ENCODE measurements around the gene MED17.

The MED17 gene

DNA sequence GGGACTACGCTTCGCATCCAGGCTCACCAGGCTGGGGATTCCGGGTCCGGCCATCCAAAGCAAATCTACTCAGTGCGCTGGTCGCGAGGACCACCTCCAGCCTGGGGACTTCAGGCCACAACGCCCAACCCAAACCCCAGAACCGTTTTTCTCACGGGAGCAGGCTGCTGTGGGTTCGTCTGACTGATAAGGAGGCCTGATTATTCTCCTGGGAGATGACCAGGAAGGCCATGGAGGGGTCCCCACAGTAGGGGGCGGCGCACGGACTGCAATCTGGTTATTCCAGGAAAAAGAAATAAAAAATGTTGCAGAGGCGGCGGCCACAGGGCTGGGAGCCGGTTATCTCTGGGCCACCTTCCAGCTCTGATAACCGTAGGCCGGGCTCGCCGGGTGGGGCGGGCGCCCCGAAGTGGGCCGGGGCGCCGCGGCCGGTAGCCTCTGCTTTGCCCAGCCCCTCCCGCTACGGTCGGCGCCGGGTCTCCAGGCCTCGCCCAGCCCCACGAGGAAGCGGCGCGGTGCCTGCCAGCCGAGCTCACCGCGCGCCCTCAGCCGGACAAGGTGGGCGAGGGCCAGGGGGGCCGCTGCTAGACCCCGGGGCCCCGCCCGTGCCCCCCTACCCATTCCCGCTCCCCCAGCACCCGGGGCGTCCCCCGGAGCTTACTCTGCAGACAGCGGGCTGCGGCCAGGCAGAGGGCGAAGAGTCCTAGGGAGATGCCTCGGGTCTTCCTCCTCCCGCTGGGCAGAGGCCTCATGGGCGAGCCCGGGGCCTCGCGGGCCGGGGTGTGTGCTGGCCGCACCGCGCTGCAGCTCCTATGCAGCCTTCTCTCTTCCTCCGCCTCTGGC is 65.9 kb downstream of the MED17 start:
- no peak for DNase-seq

DNA sequence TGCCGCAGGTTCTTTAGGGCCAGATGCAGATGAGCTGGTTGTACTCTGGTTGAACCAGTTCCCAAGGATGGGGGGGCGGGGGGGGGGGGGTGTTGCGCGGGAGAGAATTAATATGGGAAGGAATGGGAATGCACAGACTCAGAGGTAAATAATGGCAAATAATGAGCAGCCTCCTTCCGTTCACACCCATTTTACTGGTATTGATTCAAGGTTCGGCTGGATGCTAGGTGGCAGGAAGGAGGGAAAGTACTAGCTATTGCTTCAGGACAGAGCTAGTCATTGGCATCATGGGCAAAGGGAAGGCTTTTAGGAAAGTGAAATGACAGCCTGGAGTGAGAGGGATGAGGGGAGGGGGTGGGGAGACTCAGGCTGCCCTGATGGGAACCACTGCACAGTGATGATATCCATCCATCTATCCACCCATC is 66.5 kb downstream of the MED17 start, which contains the start of gene VSTM5:
Gene VSTM5, minus strand, starts transcription at position 25 of the 425 bp plus-strand sequence. CDS start 116 bp downstream, outside the sequence.
- peak; percentile 19 for DNase-seq

DNA sequence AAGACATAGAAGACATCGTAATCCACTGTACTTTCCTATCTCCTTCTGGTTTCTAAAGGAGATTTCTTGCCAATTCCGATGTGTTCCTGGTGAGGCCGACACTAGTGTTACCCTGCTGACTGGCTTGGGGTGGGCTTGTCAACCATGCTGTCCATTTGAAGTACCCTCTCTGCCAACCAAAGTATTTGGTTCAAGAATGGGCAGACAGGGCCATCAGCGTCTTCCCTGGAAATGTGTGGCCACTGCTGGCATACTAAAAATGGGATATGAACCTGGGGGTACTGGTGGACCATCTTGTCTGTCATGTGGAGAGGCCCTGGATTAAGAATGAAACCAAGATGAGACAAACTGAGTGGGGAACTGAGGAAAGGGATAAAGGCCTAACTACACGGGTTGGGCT is 68.2 kb downstream of the MED17 start:
- DNase-seq, result no peak

DNA sequence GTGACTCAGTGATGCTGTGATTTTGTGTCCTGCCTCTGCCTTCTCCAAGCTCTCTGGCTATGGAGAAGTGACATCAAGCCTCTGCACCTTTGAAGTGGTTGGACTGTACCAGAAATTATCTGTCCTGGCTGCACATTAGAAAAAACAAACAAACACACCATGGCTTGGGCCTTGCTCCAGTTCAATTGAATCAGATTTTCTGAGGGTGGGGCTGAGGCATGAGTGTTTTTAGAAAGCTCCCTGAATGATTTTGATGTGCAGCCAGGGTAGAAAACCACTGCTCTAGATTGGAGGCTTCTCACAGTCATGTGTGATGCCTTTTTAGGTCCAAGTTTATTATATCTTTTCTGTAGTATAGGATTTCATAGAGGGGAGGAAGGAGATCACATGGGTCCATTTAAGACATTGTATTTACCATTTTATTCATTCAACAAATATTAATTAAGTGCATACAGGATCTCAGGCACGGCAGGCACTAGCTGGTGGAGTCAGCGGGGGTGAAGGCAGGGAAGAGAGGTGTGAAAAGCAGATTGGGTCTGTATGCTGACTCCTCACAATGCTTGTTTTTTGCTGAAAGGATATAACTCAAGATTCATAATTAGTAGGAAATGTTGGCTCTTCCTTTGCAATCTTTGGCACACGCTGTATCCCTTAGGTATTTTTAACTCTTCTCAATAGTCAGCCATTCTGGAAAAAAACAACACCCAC is 73.5 kb downstream of the MED17 start:
- DNase-seq, result peak; percentile 63

DNA sequence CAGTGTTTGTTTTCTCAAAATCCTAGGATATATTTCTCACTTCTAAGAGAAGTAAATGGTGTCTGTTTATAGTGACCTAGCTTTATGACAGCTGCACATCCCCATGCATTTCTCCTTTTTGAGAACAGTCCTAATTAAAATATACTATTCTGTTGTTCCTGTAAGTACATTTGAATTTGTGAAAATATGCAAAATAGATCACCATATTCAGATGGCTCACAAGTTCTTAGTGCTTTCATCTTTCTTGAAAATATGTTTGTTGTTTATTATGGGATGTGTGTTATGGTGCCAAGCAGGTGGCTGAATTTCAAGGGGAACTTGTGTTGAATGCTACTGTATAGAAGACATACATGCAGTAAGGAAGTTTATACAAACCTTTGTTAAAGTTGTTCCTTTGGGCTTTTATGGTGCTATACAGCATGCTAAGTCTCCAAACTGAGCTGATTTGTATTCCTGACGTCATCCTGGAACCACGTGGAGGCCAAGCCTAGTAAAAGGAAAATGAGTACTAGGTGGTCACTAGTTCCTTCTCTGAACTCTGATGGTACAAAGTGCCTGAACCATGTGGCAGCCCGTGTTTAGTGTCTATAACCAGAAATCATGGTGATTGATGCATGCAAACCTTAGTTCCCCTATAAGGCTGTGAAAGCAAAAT is 74.2 kb downstream of the MED17 start:
- DNase-seq, result no peak

DNA sequence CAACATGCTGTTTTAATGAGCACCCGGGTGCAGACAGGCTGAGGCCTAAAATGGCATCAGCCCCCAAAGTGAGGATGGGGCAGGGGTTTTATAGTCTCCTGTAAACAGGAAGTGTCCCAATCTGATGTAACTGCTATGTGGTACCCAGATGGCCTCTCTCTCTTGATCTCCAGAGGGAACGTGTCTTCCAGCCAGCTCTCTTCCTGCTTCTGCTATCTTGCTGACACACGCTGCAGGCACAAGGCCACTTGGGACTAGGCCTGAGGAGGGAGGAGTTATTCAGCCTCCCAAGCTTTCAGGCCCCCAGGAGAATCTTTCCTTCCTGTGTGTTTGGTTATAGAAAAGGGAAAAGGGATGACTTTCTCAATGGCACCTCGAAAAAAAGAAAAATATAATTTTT is 77.7 kb downstream of the MED17 start:
- no peak for DNase-seq

Data from NCI-H2029 (cell line).